ENCODE measurements around the gene CLRN3.

DNA sequence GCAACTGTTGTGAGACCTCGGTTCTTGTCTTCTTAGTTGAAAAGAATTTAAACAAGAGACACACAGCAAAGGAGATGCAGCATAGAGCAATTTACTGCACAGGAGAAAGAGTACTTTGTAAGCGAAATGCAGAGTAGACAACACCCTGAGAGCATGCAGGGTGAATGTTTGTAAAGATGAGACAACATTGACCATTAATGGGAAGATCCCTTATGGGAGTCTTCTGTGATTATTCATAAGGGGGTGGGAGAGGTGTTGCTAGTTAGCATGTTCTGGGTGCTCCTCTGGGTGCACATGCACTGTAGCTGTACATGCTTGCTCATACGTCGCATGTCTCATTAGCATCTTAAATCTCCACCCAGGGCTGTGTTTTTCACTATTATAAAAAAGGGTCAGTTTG, 62.3 kb downstream of the CLRN3 start:
- TF ChIP-seq EZH2 (IDR thresholded peaks at IDR 0.05; ENCODE audit: low read depth) = no peak
- TF ChIP-seq, protein P1, sequence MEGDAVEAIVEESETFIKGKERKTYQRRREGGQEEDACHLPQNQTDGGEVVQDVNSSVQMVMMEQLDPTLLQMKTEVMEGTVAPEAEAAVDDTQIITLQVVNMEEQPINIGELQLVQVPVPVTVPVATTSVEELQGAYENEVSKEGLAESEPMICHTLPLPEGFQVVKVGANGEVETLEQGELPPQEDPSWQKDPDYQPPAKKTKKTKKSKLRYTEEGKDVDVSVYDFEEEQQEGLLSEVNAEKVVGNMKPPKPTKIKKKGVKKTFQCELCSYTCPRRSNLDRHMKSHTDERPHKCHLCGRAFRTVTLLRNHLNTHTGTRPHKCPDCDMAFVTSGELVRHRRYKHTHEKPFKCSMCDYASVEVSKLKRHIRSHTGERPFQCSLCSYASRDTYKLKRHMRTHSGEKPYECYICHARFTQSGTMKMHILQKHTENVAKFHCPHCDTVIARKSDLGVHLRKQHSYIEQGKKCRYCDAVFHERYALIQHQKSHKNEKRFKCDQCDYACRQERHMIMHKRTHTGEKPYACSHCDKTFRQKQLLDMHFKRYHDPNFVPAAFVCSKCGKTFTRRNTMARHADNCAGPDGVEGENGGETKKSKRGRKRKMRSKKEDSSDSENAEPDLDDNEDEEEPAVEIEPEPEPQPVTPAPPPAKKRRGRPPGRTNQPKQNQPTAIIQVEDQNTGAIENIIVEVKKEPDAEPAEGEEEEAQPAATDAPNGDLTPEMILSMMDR (conservative IDR thresholded peaks at IDR 0.05) = no peak

Measured in PC-9 (cell line).